IPS-20b (cell line): ENCODE measurements around the gene OR10A3.

Experiments
- H3K27ac ChIP-seq: one replicate; pipeline ENCODE4 v1.5.1; 2013; ENCODE audit warnings: low read length
- H3K27me3 ChIP-seq: 2 replicates; pipeline ENCODE4 v1.6.1; 2013; ENCODE audit warnings: mild to moderate bottlenecking, low read length, inconsistent platforms; ENCODE audit not compliant: insufficient read depth
- H3K36me3 ChIP-seq: 2 replicates; pipeline ENCODE4 v1.6.1; 2013; ENCODE audit warnings: low read depth, mild to moderate bottlenecking, inconsistent platforms, low read length, moderate library complexity; ENCODE audit not compliant: insufficient read depth
- H3K4me1 ChIP-seq: 2 replicates; pipeline ENCODE4 v1.6.1; 2013; ENCODE audit warnings: mild to moderate bottlenecking, control low read depth, inconsistent platforms, low read length, moderate library complexity; ENCODE audit not compliant: insufficient read depth
- H3K4me3 ChIP-seq: 2 replicates; pipeline ENCODE4 v1.5.1; 2013; ENCODE audit warnings: mild to moderate bottlenecking, low read length, inconsistent platforms
- H3K9ac ChIP-seq: 2 replicates; pipeline ENCODE4 v1.6.1; 2013; ENCODE audit warnings: low read depth, mild to moderate bottlenecking, inconsistent platforms, low read length, moderate library complexity
- H3K9me3 ChIP-seq: 2 replicates; pipeline ENCODE4 v1.6.1; 2013; ENCODE audit warnings: mild to moderate bottlenecking, low read depth, low read length, inconsistent platforms; ENCODE audit not compliant: insufficient read depth

The OR10A3 gene

DNA sequence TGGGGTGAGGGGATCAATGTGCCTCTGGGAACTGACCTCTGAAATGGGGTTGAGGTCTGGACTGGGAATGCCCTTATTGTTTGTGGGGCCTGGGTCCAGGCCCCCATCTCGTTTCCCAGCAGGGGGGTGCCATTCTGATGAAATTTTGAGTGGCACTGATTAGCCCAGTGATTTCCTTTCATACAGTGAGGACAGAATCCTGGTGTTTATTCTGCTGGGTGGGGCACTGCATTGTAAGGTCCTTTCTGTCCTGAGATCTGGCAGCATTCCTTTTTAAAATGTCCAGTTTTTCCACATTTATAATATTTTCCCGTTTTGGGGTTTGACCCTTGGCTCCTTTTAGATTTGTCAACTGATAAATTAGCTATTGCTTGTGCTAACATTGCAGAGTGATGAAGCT, 37.6 kb downstream of the OR10A3 start:
- Histone ChIP-seq H3K36me3 (no peaks in the 10 kb centered on the region), H3K27me3 (no peaks in the 10 kb centered on the region), H3K4me1 (peaks cover 35% of the 10 kb centered on the region), H3K4me3 (peak overlapping the region; percentile 33; the same call in 1 of the 2 replicates), H3K27ac (no peak overlapping the region), H3K9me3 (peaks cover 6% of the 10 kb centered on the region; the same call in 1 of the 2 replicates), H3K9ac (no peak overlapping the region)

DNA sequence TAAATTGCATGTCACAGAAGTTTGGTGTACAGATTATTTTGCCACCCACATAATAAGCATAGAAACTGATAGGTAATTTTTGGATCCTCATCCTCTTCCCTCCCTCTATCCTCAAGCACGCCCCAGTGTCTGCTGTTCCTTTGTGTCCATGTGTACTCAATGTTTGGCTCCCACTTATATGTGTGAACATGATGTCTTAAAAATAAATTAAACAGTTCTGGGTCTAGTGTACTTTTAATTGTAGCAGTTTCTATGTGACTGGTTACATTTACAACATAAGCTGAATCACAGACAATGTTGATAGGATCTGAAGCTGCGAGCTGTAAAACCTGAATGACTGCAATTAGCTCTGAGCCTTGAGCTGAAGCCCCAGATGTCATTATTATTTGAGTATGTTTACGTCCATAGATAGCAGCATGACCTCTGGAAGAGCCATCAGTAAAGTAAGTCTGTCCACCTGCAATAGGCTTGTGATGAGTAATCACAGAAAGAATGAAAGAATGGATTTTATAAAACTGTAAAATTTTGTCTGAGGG, 40.1 kb downstream of the OR10A3 start:
- no peak overlapping the region for H3K27ac ChIP-seq

DNA sequence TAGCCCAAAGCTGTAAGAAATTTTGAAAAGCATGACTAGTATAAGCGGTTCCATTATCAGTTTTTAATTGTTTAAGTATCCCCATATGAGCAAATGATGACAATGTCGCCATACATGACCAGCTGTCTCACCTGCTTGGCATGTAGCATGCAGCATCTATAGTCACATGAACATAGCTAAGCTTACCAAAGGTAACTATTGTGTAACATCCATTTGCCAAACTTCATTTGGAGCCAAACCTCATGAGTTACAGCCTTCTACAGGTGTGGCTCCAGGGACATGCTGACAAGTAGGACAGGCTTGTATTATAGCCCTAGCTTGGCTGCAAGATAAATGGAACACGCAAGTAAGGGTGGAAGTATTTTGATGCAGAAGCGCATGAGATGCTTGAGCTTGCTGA, 40.8 kb downstream of the OR10A3 start:
- H3K9ac ChIP-seq, result no peak overlapping the region
- no peaks in the 10 kb centered on the region for H3K27me3 ChIP-seq
- no peak overlapping the region for H3K4me3 ChIP-seq
- H3K27ac ChIP-seq, result no peak overlapping the region
- no peaks in the 10 kb centered on the region for H3K36me3 ChIP-seq
- H3K9me3 ChIP-seq, result peaks cover 6% of the 10 kb centered on the region; the same call in 1 of the 2 replicates
- H3K4me1 ChIP-seq, result peaks cover 10% of the 10 kb centered on the region

More for the DNA sequence above, 40.1 kb downstream of the OR10A3 start:
- no peak overlapping the region for H3K4me3 ChIP-seq
- H3K9me3 ChIP-seq, result peaks cover 6% of the 10 kb centered on the region; the same call in 1 of the 2 replicates
- H3K36me3 ChIP-seq, result no peaks in the 10 kb centered on the region
- H3K4me1 ChIP-seq, result peaks cover 13% of the 10 kb centered on the region; the same call in 1 of the 2 replicates
- H3K27me3 ChIP-seq, result no peaks in the 10 kb centered on the region
- no peak overlapping the region for H3K9ac ChIP-seq

DNA sequence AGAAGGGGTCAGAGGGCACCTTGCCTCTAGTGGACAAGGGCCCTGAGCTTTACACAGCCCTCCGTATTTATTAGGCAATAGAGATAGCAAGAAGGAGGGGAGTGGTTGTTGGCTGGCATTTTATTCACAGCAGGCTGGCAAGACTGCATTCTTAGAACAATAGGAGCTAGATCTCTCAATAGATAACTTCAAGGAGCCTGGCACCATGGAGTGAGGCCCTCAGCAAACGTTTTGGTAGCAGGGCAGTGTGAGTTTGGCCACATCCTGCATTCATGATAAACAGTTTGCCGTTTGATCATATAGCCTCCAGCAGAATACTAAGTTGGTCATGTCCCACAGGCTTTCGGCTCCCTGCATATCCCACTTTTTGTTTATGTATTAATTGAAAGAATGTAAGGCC, 42.1 kb downstream of the OR10A3 start:
- no peak overlapping the region for H3K27ac ChIP-seq
- H3K4me3 ChIP-seq, result no peak overlapping the region
- H3K4me1 ChIP-seq, result peaks cover 8% of the 10 kb centered on the region; the same call in 1 of the 2 replicates
- H3K27me3 ChIP-seq, result no peaks in the 10 kb centered on the region
- H3K9me3 ChIP-seq, result peaks cover 6% of the 10 kb centered on the region; the same call in 1 of the 2 replicates
- H3K36me3 ChIP-seq, result no peaks in the 10 kb centered on the region
- H3K9ac ChIP-seq, result no peak overlapping the region

DNA sequence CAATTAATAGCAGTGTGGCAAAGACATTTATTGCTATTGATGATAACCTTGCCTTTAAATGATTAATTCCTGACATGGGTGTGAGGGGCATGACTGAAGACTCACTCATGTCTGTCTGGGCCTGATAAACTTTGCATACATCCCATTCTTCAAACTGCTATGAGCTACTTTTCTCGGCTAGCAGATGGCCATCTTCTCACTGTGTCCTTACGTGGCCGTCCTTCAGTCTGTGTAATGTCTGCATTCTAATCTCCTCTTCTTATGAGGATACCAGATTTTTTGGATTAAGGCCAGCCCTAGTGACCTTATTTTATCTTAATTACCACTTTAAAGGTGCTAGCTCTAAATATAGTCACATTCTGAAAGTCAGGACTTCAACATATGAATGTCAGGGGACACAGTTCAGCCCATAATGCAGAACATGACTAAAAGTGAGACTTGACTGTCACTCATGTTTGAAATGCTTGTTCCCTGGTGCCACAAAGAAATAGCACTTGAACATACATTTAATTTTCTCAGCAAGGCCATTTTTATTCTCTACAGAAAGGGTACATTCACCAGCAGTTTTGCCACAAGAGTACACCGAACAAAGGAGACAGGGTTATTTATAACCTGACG, 42.7 kb downstream of the OR10A3 start:
- H3K4me3 ChIP-seq, result no peak overlapping the region
- H3K4me1 ChIP-seq, result peaks cover 6% of the 10 kb centered on the region; the same call in 1 of the 2 replicates
- no peak overlapping the region for H3K27ac ChIP-seq
- H3K36me3 ChIP-seq, result no peaks in the 10 kb centered on the region
- no peaks in the 10 kb centered on the region for H3K27me3 ChIP-seq
- peaks cover 6% of the 10 kb centered on the region; the same call in 1 of the 2 replicates for H3K9me3 ChIP-seq
- H3K9ac ChIP-seq, result no peak overlapping the region

DNA sequence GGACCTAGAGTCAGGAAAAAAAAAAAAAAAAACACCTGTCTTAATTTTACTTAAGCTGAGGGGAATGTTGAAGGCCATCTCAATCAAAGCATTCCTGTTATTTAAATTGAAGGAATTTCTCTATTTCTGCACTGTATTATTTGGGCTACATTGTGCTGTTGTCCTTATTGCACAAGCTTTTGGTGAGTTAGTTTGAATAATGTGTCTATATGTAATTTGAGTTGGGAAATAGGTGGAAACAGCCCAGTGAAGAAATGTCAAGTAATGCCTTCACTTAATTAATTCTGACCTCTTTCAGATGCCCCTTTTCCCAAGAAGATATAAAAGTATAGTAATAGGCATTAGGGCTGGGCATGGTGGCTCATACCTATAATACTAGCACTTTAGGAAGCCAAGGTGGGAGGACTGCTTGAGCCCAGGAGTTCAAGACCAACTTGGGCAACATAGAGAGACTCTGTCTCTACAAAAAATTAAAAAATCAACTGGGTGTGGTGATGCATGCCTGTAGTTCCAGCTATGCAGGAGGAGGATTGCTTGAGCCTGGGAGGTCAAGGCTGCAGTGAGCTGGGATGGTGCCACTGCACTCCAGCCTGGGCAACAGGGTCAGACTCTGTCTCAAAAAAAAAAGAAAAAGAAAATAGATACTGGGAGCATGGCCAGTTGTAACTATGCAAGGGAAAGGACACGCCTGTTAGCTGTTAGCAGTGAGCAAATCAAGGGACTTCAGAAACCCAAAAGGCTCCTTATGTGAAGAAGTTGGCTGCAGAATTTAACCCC, 45.3 kb downstream of the OR10A3 start:
- H3K4me3 ChIP-seq, result no peak overlapping the region
- H3K9me3 ChIP-seq, result peaks cover 6% of the 10 kb centered on the region; the same call in 1 of the 2 replicates
- no peak overlapping the region for H3K9ac ChIP-seq
- H3K4me1 ChIP-seq, result peaks cover 7% of the 10 kb centered on the region; the same call in 1 of the 2 replicates
- H3K27ac ChIP-seq, result no peak overlapping the region
- no peaks in the 10 kb centered on the region for H3K27me3 ChIP-seq
- H3K36me3 ChIP-seq, result no peaks in the 10 kb centered on the region

DNA sequence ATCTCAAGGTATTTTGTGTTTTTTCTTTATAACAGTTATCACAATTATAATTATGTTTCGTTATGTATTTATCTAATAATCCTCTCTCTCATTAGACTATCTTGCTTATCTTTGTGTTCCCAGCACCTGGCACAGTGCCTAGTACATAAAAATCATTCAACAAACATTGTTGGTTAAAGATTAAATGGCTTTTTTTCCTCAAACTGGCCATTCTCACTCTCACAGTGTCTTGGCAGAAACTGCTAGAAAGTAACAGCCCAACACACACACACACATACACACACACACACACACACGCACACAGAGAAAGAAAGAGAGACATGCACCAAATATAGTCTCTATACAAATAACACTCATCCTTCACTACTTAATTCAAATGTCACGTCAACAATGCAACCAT, 47.3 kb downstream of the OR10A3 start:
- H3K27me3 ChIP-seq, result no peaks in the 10 kb centered on the region
- H3K36me3 ChIP-seq, result no peaks in the 10 kb centered on the region
- H3K27ac ChIP-seq, result no peak overlapping the region
- H3K4me3 ChIP-seq, result no peak overlapping the region
- H3K9ac ChIP-seq, result no peak overlapping the region
- peaks cover 7% of the 10 kb centered on the region; the same call in 1 of the 2 replicates for H3K4me1 ChIP-seq
- no peaks in the 10 kb centered on the region for H3K9me3 ChIP-seq

DNA sequence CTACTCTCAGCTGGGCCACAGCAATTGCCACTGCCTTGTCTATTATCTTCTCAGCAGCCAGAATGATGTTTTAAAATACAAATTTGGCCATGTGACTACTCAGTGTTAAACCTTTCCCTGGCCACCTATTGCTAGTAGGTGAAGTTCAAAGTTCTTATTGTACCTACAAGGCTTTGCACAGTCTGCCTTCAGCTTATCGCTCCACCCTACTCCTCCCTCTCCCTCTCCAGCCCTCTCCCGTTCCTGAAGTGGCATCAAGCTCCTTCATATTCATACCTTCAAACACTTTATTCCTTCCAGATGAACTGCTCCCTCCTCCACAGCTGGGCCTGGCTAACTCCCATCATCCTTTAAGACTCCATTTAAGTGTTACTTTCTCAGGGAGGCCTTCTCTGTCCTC, 47.7 kb downstream of the OR10A3 start:
- no peak overlapping the region for H3K9ac ChIP-seq
- H3K36me3 ChIP-seq, result no peaks in the 10 kb centered on the region
- H3K9me3 ChIP-seq, result no peaks in the 10 kb centered on the region
- H3K27ac ChIP-seq, result no peak overlapping the region
- H3K4me1 ChIP-seq, result peaks cover 7% of the 10 kb centered on the region; the same call in 1 of the 2 replicates
- no peaks in the 10 kb centered on the region for H3K27me3 ChIP-seq
- H3K4me3 ChIP-seq, result no peak overlapping the region

DNA sequence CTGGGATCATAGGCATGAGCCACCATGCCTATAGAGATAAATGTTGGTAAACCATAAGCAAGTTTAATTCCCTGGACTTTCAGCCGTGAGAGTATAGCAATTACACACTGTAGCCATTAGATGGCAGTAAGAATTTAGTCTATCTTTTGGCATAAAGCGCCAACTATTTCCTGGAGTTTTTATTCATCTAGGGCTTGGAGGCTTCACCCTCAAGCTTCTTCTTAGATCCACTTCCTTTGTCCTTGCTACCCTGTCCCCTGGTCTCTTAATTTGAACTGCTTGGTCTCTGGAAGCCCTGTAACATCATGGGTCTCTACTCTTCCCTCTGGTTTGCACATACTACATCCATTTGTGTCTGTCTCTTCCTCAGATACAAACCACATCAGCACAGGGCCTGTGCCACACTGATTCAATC, 48.7 kb downstream of the OR10A3 start:
- no peaks in the 10 kb centered on the region for H3K9me3 ChIP-seq
- no peak overlapping the region for H3K4me3 ChIP-seq
- H3K27me3 ChIP-seq, result no peaks in the 10 kb centered on the region
- no peak overlapping the region for H3K27ac ChIP-seq
- peaks cover 7% of the 10 kb centered on the region; the same call in 1 of the 2 replicates for H3K4me1 ChIP-seq
- no peak overlapping the region for H3K9ac ChIP-seq
- H3K36me3 ChIP-seq, result no peaks in the 10 kb centered on the region

DNA sequence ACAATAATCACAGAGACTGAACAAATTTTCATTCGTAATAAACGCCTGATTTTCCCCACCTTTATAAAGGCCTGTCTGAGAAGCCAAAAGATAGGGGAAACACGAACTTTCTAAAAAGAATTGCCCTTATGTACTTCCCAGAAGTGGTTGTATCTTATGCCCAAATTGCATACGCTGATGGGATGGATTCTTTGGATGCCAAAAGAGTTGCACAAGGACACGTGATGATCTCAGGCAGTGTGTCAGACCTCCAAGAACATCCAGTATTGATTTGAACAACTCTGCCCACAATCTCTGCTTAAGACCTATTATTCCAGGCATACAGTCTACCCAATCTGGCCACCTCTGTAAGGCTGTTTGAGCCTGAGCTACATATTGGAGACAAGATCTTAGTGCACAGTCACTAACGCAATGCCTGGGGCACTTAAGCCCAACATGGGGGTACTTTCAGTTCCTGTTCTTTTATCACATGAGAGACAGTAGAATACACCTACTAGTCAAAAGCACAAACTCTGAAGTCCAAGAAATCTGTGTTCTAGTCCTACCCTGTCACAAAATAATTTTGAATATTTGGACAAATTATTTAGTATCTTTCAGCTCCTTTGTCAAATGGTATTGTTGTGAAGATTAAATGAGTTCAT, 49.3 kb downstream of the OR10A3 start:
- H3K9ac ChIP-seq, result no peak overlapping the region
- no peak overlapping the region for H3K4me3 ChIP-seq
- peaks cover 7% of the 10 kb centered on the region; the same call in 1 of the 2 replicates for H3K4me1 ChIP-seq
- H3K36me3 ChIP-seq, result no peaks in the 10 kb centered on the region
- no peaks in the 10 kb centered on the region for H3K27me3 ChIP-seq
- no peaks in the 10 kb centered on the region for H3K9me3 ChIP-seq
- H3K27ac ChIP-seq, result no peak overlapping the region

DNA sequence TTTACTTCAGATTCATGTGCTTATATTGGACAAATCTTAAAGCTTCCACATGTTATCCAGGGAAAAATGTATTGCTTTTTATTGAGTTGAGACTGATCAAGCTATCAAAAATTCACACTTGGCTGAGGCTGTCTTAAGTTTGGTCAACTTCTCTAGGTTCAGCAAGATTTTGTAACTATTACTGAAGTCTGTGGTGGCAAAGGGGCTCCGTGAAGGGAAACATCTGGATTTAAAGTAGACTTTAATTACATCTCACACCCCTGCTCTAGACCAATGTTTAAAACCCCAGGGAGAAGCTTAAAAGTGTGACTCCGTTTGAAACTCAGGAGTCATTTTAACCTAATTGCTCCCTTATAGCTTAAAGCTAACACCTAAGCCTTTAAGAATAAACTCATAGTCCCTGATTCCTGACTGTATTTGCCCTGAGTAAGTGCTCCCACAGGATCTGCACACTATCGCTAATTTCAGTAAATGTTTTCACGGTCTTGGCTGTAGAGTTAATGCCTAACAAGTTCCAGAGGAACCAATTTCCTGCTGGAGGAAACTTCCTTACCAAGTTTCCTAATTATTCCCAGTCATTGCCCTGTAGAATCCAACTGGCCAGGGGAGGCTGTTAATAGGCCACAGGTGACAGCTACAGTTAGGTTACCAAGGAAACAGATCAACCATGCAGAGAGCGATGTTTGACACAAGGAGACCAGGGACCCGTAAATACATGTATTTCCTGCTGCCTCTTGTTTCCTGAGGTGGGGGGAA, 50.9 kb downstream of the OR10A3 start:
- Histone ChIP-seq H3K9me3 (no peaks in the 10 kb centered on the region), H3K27me3 (no peaks in the 10 kb centered on the region), H3K4me3 (no peak overlapping the region), H3K36me3 (no peaks in the 10 kb centered on the region), H3K9ac (no peak overlapping the region), H3K4me1 (peaks cover 5% of the 10 kb centered on the region; the same call in 1 of the 2 replicates), H3K27ac (no peak overlapping the region)
